ENCODE results near the gene ZC3H11A. TPM values are rescaled to one million over a fixed set of nuclear protein-coding genes. Genes with fewer than 3 reads are reported as not detected.
A peak's percentile ranks its signal among the peaks of the same experiment; 100 is the strongest.

The ZC3H11A gene
- total RNA-seq, 1 experiment from 2014 or later, result 95.9 TPM

DNA sequence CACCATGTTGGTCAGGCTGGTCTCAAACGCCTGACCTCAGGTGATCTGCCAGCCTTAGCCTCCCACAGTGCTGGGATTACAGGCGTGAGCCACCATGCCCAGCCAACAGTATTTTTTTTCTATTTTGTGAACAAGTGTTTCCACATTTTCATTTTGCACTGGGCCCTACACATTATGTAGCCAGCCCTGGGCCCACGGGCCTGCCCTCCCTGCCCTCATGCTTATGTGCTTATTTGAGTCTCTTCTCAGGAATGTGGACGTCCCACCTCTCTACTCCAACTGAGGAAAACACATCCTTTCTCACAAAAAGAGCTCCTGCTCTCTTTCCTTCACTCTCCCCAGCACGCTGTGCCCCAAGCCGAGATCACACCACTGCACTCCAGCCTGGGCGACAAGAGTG is 13.5 kb upstream of the ZC3H11A start:
- Histone ChIP-seq H2BK15ac (ENCODE audit: low read depth, low read length) (no peak overlapping the region), H3K9me3 (ENCODE audit: control insufficient read depth, low read depth, low read length) (no peaks in the 10 kb centered on the region), H3T11ph (ENCODE audit: low read length) (no peak overlapping the region), H3K14ac (ENCODE audit: insufficient read depth, low read length) (no peak overlapping the region), H4K91ac (ENCODE audit: insufficient read length, low read depth, low read length) (no peak overlapping the region), H2BK20ac (ENCODE audit: low read depth, low read length, poor library complexity, severe bottlenecking) (no peak overlapping the region), H3K4me2 (ENCODE audit: insufficient read depth, insufficient read length, low read length) (no peak overlapping the region), H2AFZ (ENCODE audit: low read length) (no peak overlapping the region), H4K8ac (replicated peaks; ENCODE audit: insufficient read length, low read depth, low read length) (no peak overlapping the region), H3K4me1 (ENCODE audit: insufficient read depth, low read length) (peaks cover 3% of the 10 kb centered on the region; the same call in 1 of the 2 replicates), H3K9ac (ENCODE audit: extremely low read depth, insufficient read length, low read length) (no peak overlapping the region), H3K27ac (ENCODE audit: insufficient read length, low read depth, low read length) (no peak overlapping the region), H3K18ac (ENCODE audit: insufficient read length, low read depth, low read length) (no peak overlapping the region), H4K5ac (ENCODE audit: insufficient read length, low read depth, low read length) (no peak overlapping the region), H2AK5ac (ENCODE audit: insufficient read length, low read length) (no peak overlapping the region), H2BK5ac (ENCODE audit: insufficient read length, low read length) (no peak overlapping the region), H4K20me1 (ENCODE audit: control insufficient read depth, insufficient read depth, insufficient read length) (no peaks in the 10 kb centered on the region), H3K27me3 (ENCODE audit: insufficient read depth, low read length) (no peaks in the 10 kb centered on the region), H2BK120ac (ENCODE audit: low read depth, low read length, poor library complexity, severe bottlenecking) (no peak overlapping the region), H2BK12ac (ENCODE audit: insufficient read length, low read depth, low read length) (no peak overlapping the region), H3K79me1 (ENCODE audit: insufficient read depth, low read depth, low read length, poor library complexity, severe bottlenecking) (no peaks in the 10 kb centered on the region), H3K23me2 (ENCODE audit: insufficient read length, low read depth, low read length, poor library complexity, severe bottlenecking) (no peaks in the 10 kb centered on the region), H3K4ac (ENCODE audit: low read depth, low read length) (no peak overlapping the region), H3K79me2 (ENCODE audit: insufficient read depth, low read length) (no peaks in the 10 kb centered on the region), H3K23ac (ENCODE audit: insufficient read length, low read depth, low read length) (no peak overlapping the region), H3K56ac (ENCODE audit: insufficient read length, low read depth, low read length) (no peak overlapping the region)
- peaks cover 8 to 9% of the 10 kb centered on the region in 2 experiments for H3K4me1 Mint-ChIP-seq
- peaks cover 0 to 4% of the 10 kb centered on the region in 2 experiments; a peak in 3 of 5 replicates for H3K9me3 Mint-ChIP-seq
- no peaks in the 10 kb centered on the region; a peak in 1 of 7 replicates for H3K36me3 Mint-ChIP-seq (ENCODE audit: insufficient read depth in 1 of 3, low read depth in 3 of 3)
- H3K4me3 Mint-ChIP-seq, result peak overlapping the region in 1 of 2 experiments; percentile 41; a peak in 1 of 5 replicates
- H3K27ac Mint-ChIP-seq, result peak overlapping the region in 1 of 3 experiments; percentile 24; a peak in 1 of 7 replicates
- TF ChIP-seq, protein P1, sequence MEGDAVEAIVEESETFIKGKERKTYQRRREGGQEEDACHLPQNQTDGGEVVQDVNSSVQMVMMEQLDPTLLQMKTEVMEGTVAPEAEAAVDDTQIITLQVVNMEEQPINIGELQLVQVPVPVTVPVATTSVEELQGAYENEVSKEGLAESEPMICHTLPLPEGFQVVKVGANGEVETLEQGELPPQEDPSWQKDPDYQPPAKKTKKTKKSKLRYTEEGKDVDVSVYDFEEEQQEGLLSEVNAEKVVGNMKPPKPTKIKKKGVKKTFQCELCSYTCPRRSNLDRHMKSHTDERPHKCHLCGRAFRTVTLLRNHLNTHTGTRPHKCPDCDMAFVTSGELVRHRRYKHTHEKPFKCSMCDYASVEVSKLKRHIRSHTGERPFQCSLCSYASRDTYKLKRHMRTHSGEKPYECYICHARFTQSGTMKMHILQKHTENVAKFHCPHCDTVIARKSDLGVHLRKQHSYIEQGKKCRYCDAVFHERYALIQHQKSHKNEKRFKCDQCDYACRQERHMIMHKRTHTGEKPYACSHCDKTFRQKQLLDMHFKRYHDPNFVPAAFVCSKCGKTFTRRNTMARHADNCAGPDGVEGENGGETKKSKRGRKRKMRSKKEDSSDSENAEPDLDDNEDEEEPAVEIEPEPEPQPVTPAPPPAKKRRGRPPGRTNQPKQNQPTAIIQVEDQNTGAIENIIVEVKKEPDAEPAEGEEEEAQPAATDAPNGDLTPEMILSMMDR (conservative IDR thresholded peaks at IDR 0.05), result no peak
- no peak for DNase-seq
- H3K27me3 Mint-ChIP-seq (ENCODE audit: low read depth), result peaks cover 2% of the 10 kb centered on the region
- no CpG with 5 or more reads among the region's 7 CpGs for WGBS (ENCODE audit: extremely low coverage, insufficient read length, low lambda C conversion rate)

Data from H9 (cell line).